Left ventricle myocardium inferior (tissue), 1 donor: Measurements from ENCODE around the gene GPC6. TPM values are rescaled to one million over a fixed set of nuclear protein-coding genes. Genes with fewer than 3 reads are reported as not detected.

ENCODE experiments used
- DNase-seq: peaks from one replicate; pipeline ENCODE4 v3.0.0-alpha.2; 2020
- H3K27ac ChIP-seq: fragments of 200-600 bp; replicated peaks from 2 replicates; pipeline ENCODE4 v1.8.0; 2021
- H3K27me3 ChIP-seq: fragments of 200-600 bp; 2 replicates; pipeline ENCODE4 v1.8.0; 2021; ENCODE audit warnings: low read depth
- H3K36me3 ChIP-seq: fragments of 200-600 bp; 2 replicates; pipeline ENCODE4 v1.8.0; 2021
- H3K4me1 ChIP-seq: fragments of 200-600 bp; 2 replicates; pipeline ENCODE4 v1.8.0; 2021
- H3K4me3 ChIP-seq: fragments of 200-600 bp; 2 replicates; pipeline ENCODE4 v1.8.0; 2021; ENCODE audit warnings: mild to moderate bottlenecking, moderate library complexity
- H3K9me3 ChIP-seq: fragments of 200-600 bp; replicated peaks from 2 replicates; pipeline ENCODE4 v1.8.0; 2021
- CTCF ChIP-seq: fragments of 200-600 bp; IDR thresholded peaks from 2 replicates; pipeline ENCODE4 v1.8.0; 2021; ENCODE audit warnings: antibody characterized with exemption, mild to moderate bottlenecking, borderline replicate concordance
- intact Hi-C: fragments of 100-400 bp; cut with micrococcal nuclease; formaldehyde crosslinking; loops from one replicate; pipeline ENCODE4 v1.11.0; 2022
- total RNA-seq: library from RNA; stranded (reverse); fragmentation: NEBNext Ultra II Directional; extraction: Animal tissue kit (Norgen Biotek cat#: 25700); gene quantifications from one replicate; pipeline ENCODE4 v1.2.1, GENCODE V29; 2021
- donor health status: DM: no; HTN: yes; CAD: no; lungs with severe emphysema.

Gene GPC6
- total RNA-seq, 1 donor from 2014 or later, result 1.8 TPM

- intact Hi-C loops, result no loop called here
- Histone ChIP-seq H3K4me3 (no peak overlapping the region), H3K27ac (no peak overlapping the region), H3K27me3 (no peaks in the 10 kb centered on the region), H3K36me3 (no peaks in the 10 kb centered on the region), H3K4me1 (no peaks in the 10 kb centered on the region), H3K9me3 (no peaks in the 10 kb centered on the region)
- no peak for DNase-seq
- no peak for TF ChIP-seq CTCF
Measured at GRCh38 chr13:93948162-93948922, 721.7 kb downstream of the GPC6 start.

GRCh38 chr13:93951108-93951507 lies 724.5 kb downstream of the GPC6 start:
- H3K9me3 ChIP-seq, result no peaks in the 10 kb centered on the region
- DNase-seq, result no peak
- intact Hi-C loops, result no loop called here
- no peaks in the 10 kb centered on the region for H3K4me1 ChIP-seq
- H3K36me3 ChIP-seq, result no peaks in the 10 kb centered on the region
- no peak overlapping the region for H3K4me3 ChIP-seq
- H3K27me3 ChIP-seq, result no peaks in the 10 kb centered on the region
- H3K27ac ChIP-seq, result no peak overlapping the region
- TF ChIP-seq CTCF, result peak; percentile 28

- DNase-seq, result no peak
- Histone ChIP-seq H3K27me3 (no peaks in the 10 kb centered on the region), H3K27ac (no peak overlapping the region), H3K36me3 (no peaks in the 10 kb centered on the region), H3K4me1 (no peaks in the 10 kb centered on the region), H3K4me3 (no peak overlapping the region), H3K9me3 (no peaks in the 10 kb centered on the region)
- intact Hi-C loops, result no loop called here
- no peak for TF ChIP-seq CTCF
Measured at GRCh38 chr13:93951951-93952350, 725.3 kb downstream of the GPC6 start.

- Histone ChIP-seq H3K27me3 (no peaks in the 10 kb centered on the region), H3K9me3 (peaks cover 7% of the 10 kb centered on the region), H3K4me3 (no peak overlapping the region), H3K4me1 (no peaks in the 10 kb centered on the region), H3K27ac (no peak overlapping the region), H3K36me3 (no peaks in the 10 kb centered on the region)
- intact Hi-C loops, result no loop called here
- DNase-seq, result no peak
- no peak for TF ChIP-seq CTCF
Measured at GRCh38 chr13:93953841-93954240, 727.2 kb downstream of the GPC6 start.

- H3K27me3 ChIP-seq, result no peaks in the 10 kb centered on the region
- no peak for TF ChIP-seq CTCF
- H3K27ac ChIP-seq, result no peak overlapping the region
- H3K36me3 ChIP-seq, result no peaks in the 10 kb centered on the region
- no peak overlapping the region for H3K4me3 ChIP-seq
- intact Hi-C loops, result no loop called here
- H3K9me3 ChIP-seq, result peaks cover 7% of the 10 kb centered on the region
- DNase-seq, result no peak
- no peaks in the 10 kb centered on the region for H3K4me1 ChIP-seq
Measured at GRCh38 chr13:93955904-93956303, 729.3 kb downstream of the GPC6 start.
